WI38 (cell line): ENCODE results near the gene HIGD2A.

Experiments used
- H3K4me3 ChIP-seq: 2 replicates; pipeline ENCODE4 v1.5.1; 2011; ENCODE audit warnings: low read depth, mild to moderate bottlenecking, control low read depth, low read length
- TF ChIP-seq, protein P1 (sequence below): IDR thresholded peaks from 2 replicates; pipeline ENCODE4 v1.5.1; 2012; ENCODE audit warnings: low read depth, mild to moderate bottlenecking, control low read depth, low read length

HIGD2A gene

DNA sequence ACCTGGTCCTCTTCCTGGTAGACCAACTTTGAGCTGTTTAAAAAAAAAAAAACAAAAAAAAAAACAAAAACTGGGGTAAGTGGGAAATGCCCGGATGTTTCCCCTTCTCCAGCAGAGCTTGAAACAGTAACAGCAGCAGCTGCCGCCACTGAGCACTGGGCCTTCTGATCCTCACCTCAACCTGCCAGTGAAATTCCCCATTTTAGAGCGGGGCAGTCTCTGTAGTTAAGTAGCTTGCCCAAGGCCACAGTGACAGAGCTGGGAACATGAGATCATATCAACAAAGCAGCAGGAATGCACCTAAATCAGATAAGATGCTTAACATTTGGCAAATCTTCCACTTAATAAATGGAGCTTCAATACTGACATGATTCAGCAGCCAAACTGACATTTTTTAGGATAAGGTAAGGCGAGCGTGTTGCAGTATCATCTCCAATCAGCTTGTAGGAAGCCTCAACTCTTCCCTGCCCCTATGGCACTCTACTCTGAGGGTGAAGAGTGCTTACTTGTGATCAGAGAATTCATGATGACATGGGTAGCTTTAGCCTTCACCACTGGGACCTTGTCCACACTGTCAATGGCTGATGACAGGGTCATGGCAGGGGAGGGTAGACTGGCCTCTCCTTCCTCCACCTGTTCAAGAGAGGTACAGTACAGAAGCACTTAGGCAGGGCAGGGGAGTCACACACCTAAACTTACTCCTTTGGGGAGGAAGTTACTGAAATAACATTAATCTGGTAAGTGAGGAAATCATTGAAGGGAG lies 36.3 kb upstream of the HIGD2A start:
- TF ChIP-seq, protein P1, sequence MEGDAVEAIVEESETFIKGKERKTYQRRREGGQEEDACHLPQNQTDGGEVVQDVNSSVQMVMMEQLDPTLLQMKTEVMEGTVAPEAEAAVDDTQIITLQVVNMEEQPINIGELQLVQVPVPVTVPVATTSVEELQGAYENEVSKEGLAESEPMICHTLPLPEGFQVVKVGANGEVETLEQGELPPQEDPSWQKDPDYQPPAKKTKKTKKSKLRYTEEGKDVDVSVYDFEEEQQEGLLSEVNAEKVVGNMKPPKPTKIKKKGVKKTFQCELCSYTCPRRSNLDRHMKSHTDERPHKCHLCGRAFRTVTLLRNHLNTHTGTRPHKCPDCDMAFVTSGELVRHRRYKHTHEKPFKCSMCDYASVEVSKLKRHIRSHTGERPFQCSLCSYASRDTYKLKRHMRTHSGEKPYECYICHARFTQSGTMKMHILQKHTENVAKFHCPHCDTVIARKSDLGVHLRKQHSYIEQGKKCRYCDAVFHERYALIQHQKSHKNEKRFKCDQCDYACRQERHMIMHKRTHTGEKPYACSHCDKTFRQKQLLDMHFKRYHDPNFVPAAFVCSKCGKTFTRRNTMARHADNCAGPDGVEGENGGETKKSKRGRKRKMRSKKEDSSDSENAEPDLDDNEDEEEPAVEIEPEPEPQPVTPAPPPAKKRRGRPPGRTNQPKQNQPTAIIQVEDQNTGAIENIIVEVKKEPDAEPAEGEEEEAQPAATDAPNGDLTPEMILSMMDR, result no peak
- no peak overlapping the region for H3K4me3 ChIP-seq

DNA sequence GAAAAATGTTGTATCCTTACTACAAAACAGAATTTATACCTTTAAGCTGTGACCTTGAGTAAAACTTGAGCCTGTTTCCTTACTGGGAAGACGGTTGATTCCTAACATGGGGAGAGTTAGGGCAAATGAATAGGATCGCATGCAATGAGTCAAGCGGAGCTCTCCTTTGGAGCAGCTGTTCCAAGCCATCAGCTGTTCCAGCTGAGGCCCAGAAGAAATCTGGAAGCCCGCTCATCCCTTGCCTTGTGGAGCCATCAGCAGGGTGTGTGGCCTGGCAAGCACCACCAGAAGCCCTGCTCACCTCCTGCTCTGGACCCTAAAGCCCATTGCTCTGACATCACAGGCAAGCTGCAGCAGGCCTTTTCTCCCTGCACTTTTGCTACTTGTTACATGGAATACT lies 35.0 kb upstream of the HIGD2A start:
- no peak overlapping the region for H3K4me3 ChIP-seq
- TF ChIP-seq, protein P1, result no peak

DNA sequence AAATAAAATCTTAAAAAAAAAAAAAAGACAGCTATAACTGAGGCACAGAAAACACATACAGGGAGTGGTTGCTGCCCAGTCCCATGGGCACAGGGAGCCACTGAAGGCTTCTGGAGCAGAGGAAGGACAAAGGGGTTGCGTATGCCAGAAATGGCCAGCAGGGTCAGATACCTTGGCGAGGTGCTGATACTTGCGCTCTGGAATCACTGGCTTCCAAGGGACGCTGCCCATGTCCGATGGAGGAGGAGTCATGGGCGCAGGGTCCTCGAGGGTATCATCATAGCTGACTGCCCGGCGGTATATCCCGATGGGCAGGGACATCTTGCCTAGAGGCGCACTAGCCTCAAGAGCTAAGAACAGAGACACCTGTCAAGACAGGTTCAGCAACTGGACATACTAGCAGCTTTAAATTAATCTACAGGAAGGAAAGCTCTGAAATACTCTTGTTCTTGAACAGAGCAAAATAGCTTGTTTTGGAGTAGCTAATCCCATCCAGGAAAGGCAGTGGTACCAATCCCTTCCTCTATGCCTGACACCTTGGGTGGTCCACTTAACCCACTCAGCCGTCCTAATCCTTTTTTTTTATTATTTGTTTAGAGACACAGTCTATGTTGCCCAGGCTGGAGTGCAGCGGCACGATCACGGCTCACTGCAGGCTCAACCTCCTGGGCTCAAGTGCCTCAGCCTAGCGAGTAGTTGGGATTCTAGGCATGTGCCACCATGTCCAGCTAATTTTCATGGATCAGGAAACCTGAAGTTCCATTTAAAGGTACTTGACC lies 33.0 kb upstream of the HIGD2A start:
- H3K4me3 ChIP-seq, result no peak overlapping the region
- TF ChIP-seq, protein P1, result no peak

DNA sequence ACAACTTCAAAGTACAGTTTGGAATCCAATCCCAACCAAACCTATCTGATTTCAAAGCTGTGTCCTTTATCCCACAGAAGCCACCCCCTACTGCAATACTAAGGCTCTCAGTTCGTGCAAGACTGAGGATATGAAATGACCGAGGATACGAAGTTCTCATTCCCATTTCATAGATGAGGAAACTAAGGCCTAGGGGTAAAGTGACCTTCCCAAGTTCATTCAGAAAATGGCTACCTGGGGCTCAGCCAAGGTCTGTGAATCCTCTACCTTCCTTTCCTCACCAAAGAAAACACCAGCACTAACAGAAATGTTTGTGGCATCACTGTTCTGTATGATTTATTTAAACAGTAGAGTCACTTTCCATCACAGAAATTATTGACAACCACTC lies 32.4 kb upstream of the HIGD2A start:
- TF ChIP-seq, protein P1, result no peak

DNA sequence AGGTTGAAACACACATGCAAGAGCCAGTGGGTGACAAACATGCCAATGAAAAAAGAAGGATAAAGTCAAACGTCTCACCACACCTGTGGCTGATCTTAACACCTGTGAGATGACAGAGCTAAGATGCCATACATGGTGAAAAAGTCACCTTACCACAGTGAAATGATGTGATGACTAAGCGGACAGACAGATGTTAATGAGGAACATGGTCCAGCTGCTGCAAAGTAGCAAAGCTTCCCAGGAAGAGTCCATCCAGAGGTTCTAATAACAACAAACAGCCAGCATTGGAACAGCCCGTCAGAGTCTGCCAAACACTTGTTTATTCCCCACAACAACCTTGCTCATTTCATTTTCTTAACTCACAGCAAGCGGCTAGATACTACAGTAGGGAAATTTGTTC lies 28.9 kb upstream of the HIGD2A start:
- H3K4me3 ChIP-seq, result 0 out of 2 replicates have a peak overlapping the region, but pooled peaks have one; percentile 14
- TF ChIP-seq, protein P1, result no peak

More for the DNA sequence above, 32.4 kb upstream of the HIGD2A start:
- H3K4me3 ChIP-seq, result no peak overlapping the region

DNA sequence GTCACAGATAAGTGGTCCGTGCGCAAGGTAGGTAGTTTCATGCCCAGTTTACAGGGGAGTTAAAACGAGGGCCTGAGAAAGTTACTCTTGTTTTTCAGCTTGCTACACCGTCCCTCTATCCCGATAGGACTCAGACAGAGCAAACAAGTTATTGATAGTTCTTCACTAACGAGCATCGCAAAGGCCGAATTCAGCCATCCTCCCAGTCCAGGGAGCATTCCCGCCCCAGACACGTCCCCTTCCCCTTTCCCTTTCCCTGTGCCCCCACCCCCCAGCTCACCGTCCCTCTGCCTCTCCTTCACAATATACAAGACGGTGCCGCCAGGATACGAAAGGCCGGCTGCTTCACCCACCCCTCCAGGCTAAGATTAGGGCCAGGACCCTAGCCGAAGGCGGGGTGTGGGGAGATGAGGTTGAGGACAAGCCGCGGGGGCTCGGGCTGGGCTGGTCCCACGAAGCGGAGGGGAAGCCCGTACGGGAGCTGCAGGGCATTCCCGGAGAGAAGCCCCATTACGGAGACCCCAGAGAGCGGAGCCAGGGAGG lies 27.6 kb upstream of the HIGD2A start:
- TF ChIP-seq, protein P1, result no peak
- H3K4me3 ChIP-seq, result peak overlapping the region; percentile 96
